Spleen (tissue), 11 donors: Measurements from ENCODE around the gene GPD1L. TPM values are rescaled to one million over a fixed set of nuclear protein-coding genes. Genes with fewer than 3 reads are reported as not detected.

ENCODE experiments used
- DNase-seq: peaks from one replicate; pipeline ENCODE4 v3.0.0-alpha.2; 2020
- H3K27ac ChIP-seq, 8 donors: fragments of 200-600 bp; sonication (generic) in 7 of 8; 1 replicate in 4 of 8; 2 replicates in 4 of 8; pipeline versions ENCODE4 v1.5.0 to v1.8.0; 2016 to 2021; ENCODE audit warnings: inconsistent platforms in 4 of 8, mild to moderate bottlenecking in 4 of 8, moderate library complexity in 1 of 8
- H3K27me3 ChIP-seq, 7 donors: fragments of 200-600 bp; sonication (generic) in 6 of 7; replicated peaks in 1 of 7; 1 replicate in 4 of 7; 2 replicates in 3 of 7; pipeline versions ENCODE4 v1.5.0 to v1.8.0; 2016 to 2021; ENCODE audit warnings: inconsistent platforms in 3 of 7, mild to moderate bottlenecking in 1 of 7
- H3K36me3 ChIP-seq, 6 donors: fragments of 200-600 bp; sonication (generic) in 5 of 6; 1 replicate in 4 of 6; 2 replicates in 2 of 6; pipeline versions ENCODE4 v1.5.0 to v1.8.0; 2016 to 2021; ENCODE audit warnings: inconsistent platforms in 2 of 6
- H3K4me1 ChIP-seq, 6 donors: fragments of 200-600 bp; sonication (generic) in 5 of 6; 1 replicate in 3 of 6; 2 replicates in 3 of 6; pipeline versions ENCODE4 v1.5.0 to v1.8.0; 2016 to 2021; ENCODE audit warnings: inconsistent platforms in 3 of 6
- H3K4me3 ChIP-seq, 8 donors: fragments of 200-600 bp; sonication (generic) in 7 of 8; 1 replicate in 4 of 8; 2 replicates in 4 of 8; pipeline versions ENCODE4 v1.5.0 to v1.8.0; 2016 to 2021; ENCODE audit warnings: inconsistent platforms in 4 of 8, mild to moderate bottlenecking in 4 of 8, moderate library complexity in 2 of 8
- H3K9me3 ChIP-seq, 8 donors: fragments of 200-600 bp; sonication (generic) in 7 of 8; 1 replicate in 4 of 8; 2 replicates in 4 of 8; pipeline versions ENCODE4 v1.5.0 to v1.8.0; 2016 to 2021; ENCODE audit warnings: inconsistent platforms in 4 of 8
- CTCF ChIP-seq, 11 experiments: fragments of 200-600 bp in 7 of 11; fragments of 450-650 bp in 4 of 11; sonication (generic) in 4 of 11; IDR thresholded peaks in 8 of 11; conservative IDR thresholded peaks in 3 of 11; 1 replicate in 7 of 11; 2 replicates in 4 of 11; pipeline versions ENCODE4 v1.4.0 to v1.8.0; 2016 to 2021; ENCODE audit warnings: antibody characterized with exemption in 11 of 11, inconsistent platforms in 4 of 11, mild to moderate bottlenecking in 1 of 11
- POLR2A ChIP-seq, 3 donors: fragments of 450-650 bp; IDR thresholded peaks; one replicate each; pipeline ENCODE4 v1.5.1; 2017; ENCODE audit warnings: antibody characterized with exemption in 3 of 3, mild to moderate bottlenecking in 1 of 3
- POLR2AphosphoS5 ChIP-seq, 3 donors: sonication (generic); formaldehyde crosslinking; IDR thresholded peaks; one replicate each; pipeline ENCODE4 v1.5.1; 2017; ENCODE audit warnings: antibody characterized with exemption in 3 of 3
- WGBS, 5 donors: extraction: QIAGEN DNeasy Blood & Tissue Kit in 3 of 5; methylation state at CpG; one replicate each; pipeline versions ENCODE4 v1.1.5 to v1.1.7; 2013 to 2018; 5-methylcytosine and 5-hydroxymethylcytosine counted together
- intact Hi-C: fragments of 100-400 bp; cut with DNase I; formaldehyde crosslinking; loops from one replicate; pipeline ENCODE4 v1.15.0; 2023; ENCODE audit warnings: low total_unique reads
- polyA plus RNA-seq, 3 donors: library from polyadenylated mRNA; stranded (reverse); fragments of 200-250 nt; gene quantifications; one replicate each; pipeline ENCODE4 v1.2.1, GENCODE V29; 2013
- total RNA-seq, 7 donors: library from RNA; depleted of rRNA in 3 of 7; stranded (reverse); fragments of >200 nt in 3 of 7; fragmentation: NEBNext Ultra II Directional in 4 of 7; extraction: Animal tissue kit (Norgen Biotek cat#: 25700) in 4 of 7; gene quantifications; one replicate each; pipeline versions ENCODE4 v1.1.0 to v1.2.1, GENCODE V29; 2016 to 2021
- donor health status: healthy with polysubstance abuse.
- donor health status: DM: no; HTN: no; CAD: no; lungs with moderate emphysema.
- donor health status: DM: no; HTN: no; CAD: no.
- donor health status: Bipolar disorder and iron deficiency.
- donor health status: healthy.
- donor health status: DM: no; HTN: no; CAD: no.
- donor health status: DM: yes; HTN: yes; CAD: no.

The GPD1L gene
- total and polyA plus RNA-seq, 10 donors = 6.2 to 38.9 (median 25.1) TPM

GRCh38 chr3:32166654-32167053 lies 60.2 kb downstream of the GPD1L start:
- Histone ChIP-seq H3K4me1 (no peaks in the 10 kb centered on the region), H3K27ac (no peak overlapping the region), H3K27me3 (no peaks in the 10 kb centered on the region), H3K9me3 (peaks cover 4 to 13% (median 12%) of the 10 kb centered on the region in 8 donors), H3K36me3 (peaks cover 0 to 87% (median 29%) of the 10 kb centered on the region in 6 donors), H3K4me3 (no peak overlapping the region)
- WGBS, 5 donors = 84 to 91% (median 87%) methylated on average over 4 of the region's 4 CpGs
- TF ChIP-seq POLR2A (IDR thresholded peaks at IDR 0.05) (no peak), POLR2AphosphoS5 (IDR thresholded peaks at IDR 0.05) (no peak), CTCF (IDR thresholded peaks at IDR 0.05 in 8 of 11, conservative IDR thresholded peaks at IDR 0.05 in 3 of 11) (no peak)
- intact Hi-C loops = no loop called here
- no peak for DNase-seq

GRCh38 chr3:32172420-32172819 lies 66.0 kb downstream of the GPD1L start:
- TF ChIP-seq CTCF (IDR thresholded peaks at IDR 0.05 in 8 of 11, conservative IDR thresholded peaks at IDR 0.05 in 3 of 11) (no peak), POLR2AphosphoS5 (IDR thresholded peaks at IDR 0.05) (no peak), POLR2A (IDR thresholded peaks at IDR 0.05) (no peak)
- H3K4me1 ChIP-seq = peaks cover 0 to 6% (median 4%) of the 10 kb centered on the region in 6 donors
- DNase-seq = no peak
- no peaks in the 10 kb centered on the region for H3K27me3 ChIP-seq
- intact Hi-C loops = loop anchor here (10.0 kb wide), 1 partner anchor 122 kb away; no protein-coding TSS in a partner anchor
- H3K27ac ChIP-seq = no peak overlapping the region
- peaks cover 7 to 22% (median 19%) of the 10 kb centered on the region in 8 donors for H3K9me3 ChIP-seq
- peaks cover 0 to 30% (median 4%) of the 10 kb centered on the region in 6 donors for H3K36me3 ChIP-seq
- WGBS, 5 donors = 62 to 100% (median 96%) methylated on average over 1 of the region's 1 CpG
- H3K4me3 ChIP-seq = no peak overlapping the region

- Histone ChIP-seq H3K4me1 (peaks cover 0 to 14% (median 12%) of the 10 kb centered on the region in 6 donors), H3K9me3 (peaks cover 7 to 19% (median 17%) of the 10 kb centered on the region in 8 donors), H3K27me3 (no peaks in the 10 kb centered on the region), H3K4me3 (no peak overlapping the region), H3K27ac (no peak overlapping the region), H3K36me3 (peaks cover 0 to 5% (median 0%) of the 10 kb centered on the region in 6 donors)
- intact Hi-C loops = loop anchor here (5.0 to 10.0 kb wide), 2 partner anchors 119 to 167 kb away; no protein-coding TSS in a partner anchor
- TF ChIP-seq CTCF (IDR thresholded peaks at IDR 0.05 in 8 of 11, conservative IDR thresholded peaks at IDR 0.05 in 3 of 11) (peak in 9 of 11 experiments; percentile 22 to 69 (median 63)), POLR2AphosphoS5 (IDR thresholded peaks at IDR 0.05) (no peak)
- no peak for DNase-seq
- WGBS, 5 donors = 31 to 36% (median 35%) methylated on average over 7 of the region's 7 CpGs
These were observed 69.3 kb downstream of the GPD1L start for GRCh38 chr3:32175607-32176197.

- H3K4me3 ChIP-seq = no peak overlapping the region
- no peak for DNase-seq
- intact Hi-C loops = loop anchor here (5.0 to 10.0 kb wide), 2 partner anchors 118 to 165 kb away; no protein-coding TSS in a partner anchor
These were observed 70.7 kb downstream of the GPD1L start for GRCh38 chr3:32176989-32177701.

More at GRCh38 chr3:32176989-32177701, 70.7 kb downstream of the GPD1L start:
- H3K4me1 ChIP-seq = peaks cover 0 to 14% (median 12%) of the 10 kb centered on the region in 6 donors
- TF ChIP-seq CTCF (IDR thresholded peaks at IDR 0.05 in 8 of 11, conservative IDR thresholded peaks at IDR 0.05 in 3 of 11) = peak; percentile 10 to 70 (median 58)
- no peak for TF ChIP-seq POLR2A (IDR thresholded peaks at IDR 0.05)
- H3K27me3 ChIP-seq = no peaks in the 10 kb centered on the region
- H3K36me3 ChIP-seq = no peaks in the 10 kb centered on the region
- no peak overlapping the region for H3K27ac ChIP-seq
- H3K9me3 ChIP-seq = peaks cover 0 to 5% (median 2%) of the 10 kb centered on the region in 8 donors
- 10 to 15% (median 14%) methylated on average over 9 of the region's 9 CpGs for WGBS, 5 donors
